ENCODE measurements around the gene FXN.

Gene FXN

DNA sequence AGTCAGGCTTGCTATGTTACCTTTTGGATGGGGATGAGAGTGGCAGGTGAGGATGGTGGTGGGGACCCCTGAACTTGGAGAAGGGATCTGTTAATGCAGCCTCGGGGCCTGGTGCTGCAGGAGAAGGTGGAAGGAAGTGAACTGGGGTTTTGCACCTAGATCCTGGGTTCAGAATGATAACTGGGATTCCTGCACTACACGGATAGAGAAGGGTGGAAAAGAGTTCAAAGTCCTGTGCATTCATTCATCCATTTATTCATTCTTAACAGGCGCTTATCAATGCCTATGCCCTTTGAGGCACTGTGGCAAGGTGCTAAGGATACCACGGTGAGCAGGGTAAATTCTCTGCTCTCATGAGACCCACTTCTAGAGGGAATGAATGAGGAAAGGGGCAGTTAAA, 96.8 kb downstream of the FXN start:
- no peaks in the 10 kb centered on the region for H3K27me3 ChIP-seq (replicated peaks; ENCODE audit: insufficient read depth, low read length)
- H4K20me1 ChIP-seq (ENCODE audit: insufficient read depth, low read length) = no peaks in the 10 kb centered on the region
- no peak overlapping the region for H3K27ac ChIP-seq (ENCODE audit: low read length)
- no peak overlapping the region for H2AFZ ChIP-seq (ENCODE audit: low read length)
- no peaks in the 10 kb centered on the region for H3K9me2 ChIP-seq (replicated peaks; ENCODE audit: insufficient read depth, low read length)
- no peak overlapping the region for H3K4me2 ChIP-seq (ENCODE audit: low read depth, low read length)
- no peaks in the 10 kb centered on the region for H3K79me2 ChIP-seq (ENCODE audit: low read length)
- no peaks in the 10 kb centered on the region for H3K36me3 ChIP-seq (replicated peaks; ENCODE audit: insufficient read depth, low read length)
- no peak overlapping the region for H3K9ac ChIP-seq (ENCODE audit: low read length)
- DNase-seq = no peak
- H3K9me3 ChIP-seq (replicated peaks; ENCODE audit: insufficient read depth, low read length) = no peaks in the 10 kb centered on the region
- H3K4me3 ChIP-seq (ENCODE audit: low read length) = no peak overlapping the region
- no peaks in the 10 kb centered on the region for H3K4me1 ChIP-seq (ENCODE audit: low read length)
- TF ChIP-seq EZH2phosphoT487 (IDR thresholded peaks at IDR 0.05; ENCODE audit: low read length) (no peak), EZH2 (optimal IDR thresholded peaks at IDR 0.05; ENCODE audit: low read depth, low read length) (no peak)
- TF ChIP-seq, protein P1, sequence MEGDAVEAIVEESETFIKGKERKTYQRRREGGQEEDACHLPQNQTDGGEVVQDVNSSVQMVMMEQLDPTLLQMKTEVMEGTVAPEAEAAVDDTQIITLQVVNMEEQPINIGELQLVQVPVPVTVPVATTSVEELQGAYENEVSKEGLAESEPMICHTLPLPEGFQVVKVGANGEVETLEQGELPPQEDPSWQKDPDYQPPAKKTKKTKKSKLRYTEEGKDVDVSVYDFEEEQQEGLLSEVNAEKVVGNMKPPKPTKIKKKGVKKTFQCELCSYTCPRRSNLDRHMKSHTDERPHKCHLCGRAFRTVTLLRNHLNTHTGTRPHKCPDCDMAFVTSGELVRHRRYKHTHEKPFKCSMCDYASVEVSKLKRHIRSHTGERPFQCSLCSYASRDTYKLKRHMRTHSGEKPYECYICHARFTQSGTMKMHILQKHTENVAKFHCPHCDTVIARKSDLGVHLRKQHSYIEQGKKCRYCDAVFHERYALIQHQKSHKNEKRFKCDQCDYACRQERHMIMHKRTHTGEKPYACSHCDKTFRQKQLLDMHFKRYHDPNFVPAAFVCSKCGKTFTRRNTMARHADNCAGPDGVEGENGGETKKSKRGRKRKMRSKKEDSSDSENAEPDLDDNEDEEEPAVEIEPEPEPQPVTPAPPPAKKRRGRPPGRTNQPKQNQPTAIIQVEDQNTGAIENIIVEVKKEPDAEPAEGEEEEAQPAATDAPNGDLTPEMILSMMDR (IDR thresholded peaks at IDR 0.05; ENCODE audit: low read length) = no peak
- H3F3A ChIP-seq (ENCODE audit: insufficient read depth, low read length) = no peaks in the 10 kb centered on the region

DNA sequence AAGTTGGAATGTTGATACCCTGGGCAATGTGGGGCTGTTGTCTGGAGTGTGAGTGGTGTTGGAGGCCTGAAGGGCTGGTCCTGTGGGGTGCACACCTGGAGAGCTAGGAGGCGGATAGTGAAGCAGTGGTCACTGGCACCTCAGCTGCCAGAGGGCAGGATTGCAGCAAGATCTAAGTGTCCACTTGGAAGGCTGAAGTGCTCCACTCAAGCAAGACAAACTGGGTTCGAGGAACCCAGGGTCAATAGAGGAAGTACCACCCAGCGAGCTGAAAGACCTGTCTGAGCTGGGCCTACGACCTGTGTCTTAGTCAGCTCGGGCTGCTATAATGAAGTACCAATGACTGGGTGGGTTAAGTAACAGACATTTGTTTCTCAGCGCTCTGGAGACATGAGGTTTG, 98.9 kb downstream of the FXN start:
- TF ChIP-seq EZH2phosphoT487 (IDR thresholded peaks at IDR 0.05; ENCODE audit: low read length) = no peak
- no peak for TF ChIP-seq EZH2 (optimal IDR thresholded peaks at IDR 0.05; ENCODE audit: low read depth, low read length)
- TF ChIP-seq, protein P1 (IDR thresholded peaks at IDR 0.05; ENCODE audit: low read length) = no peak
- Histone ChIP-seq H4K20me1 (ENCODE audit: insufficient read depth, low read length) (no peaks in the 10 kb centered on the region), H3F3A (ENCODE audit: insufficient read depth, low read length) (no peaks in the 10 kb centered on the region), H3K4me1 (ENCODE audit: low read length) (no peaks in the 10 kb centered on the region), H3K9me3 (replicated peaks; ENCODE audit: insufficient read depth, low read length) (no peaks in the 10 kb centered on the region), H3K36me3 (replicated peaks; ENCODE audit: insufficient read depth, low read length) (no peaks in the 10 kb centered on the region), H3K9me2 (replicated peaks; ENCODE audit: insufficient read depth, low read length) (no peaks in the 10 kb centered on the region), H2AFZ (ENCODE audit: low read length) (no peak overlapping the region), H3K4me3 (ENCODE audit: low read length) (no peak overlapping the region), H3K4me2 (ENCODE audit: low read depth, low read length) (no peak overlapping the region), H3K9ac (ENCODE audit: low read length) (no peak overlapping the region), H3K27ac (ENCODE audit: low read length) (no peak overlapping the region), H3K79me2 (ENCODE audit: low read length) (no peaks in the 10 kb centered on the region), H3K27me3 (replicated peaks; ENCODE audit: insufficient read depth, low read length) (no peaks in the 10 kb centered on the region)
- DNase-seq = no peak

DNA sequence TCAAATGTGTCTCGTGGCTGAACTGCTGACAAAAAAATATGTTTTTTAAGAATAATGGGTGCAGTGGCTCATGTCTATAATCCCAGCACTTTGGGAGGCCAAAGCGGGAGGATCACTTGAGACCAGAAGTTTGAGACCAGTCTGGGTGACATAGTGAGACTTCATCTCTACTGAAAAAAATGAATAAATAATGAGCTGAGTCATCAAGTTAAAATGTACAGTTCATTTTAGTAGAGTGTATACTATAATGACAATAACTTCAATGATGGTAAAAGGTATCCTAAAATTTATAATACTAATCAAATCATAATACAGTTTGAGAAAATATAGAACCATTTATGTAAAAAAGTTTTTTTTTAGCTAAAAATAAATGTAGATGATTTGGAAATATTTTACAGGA, 100.6 kb downstream of the FXN start:
- Histone ChIP-seq H3K4me1 (ENCODE audit: low read length) (no peaks in the 10 kb centered on the region), H3K9me2 (replicated peaks; ENCODE audit: insufficient read depth, low read length) (no peaks in the 10 kb centered on the region), H3K36me3 (replicated peaks; ENCODE audit: insufficient read depth, low read length) (no peaks in the 10 kb centered on the region), H3K4me2 (ENCODE audit: low read depth, low read length) (no peak overlapping the region), H2AFZ (ENCODE audit: low read length) (no peak overlapping the region), H3K4me3 (ENCODE audit: low read length) (no peak overlapping the region), H3K27ac (ENCODE audit: low read length) (no peak overlapping the region), H3K79me2 (ENCODE audit: low read length) (no peaks in the 10 kb centered on the region), H3K27me3 (replicated peaks; ENCODE audit: insufficient read depth, low read length) (no peaks in the 10 kb centered on the region), H3K9me3 (replicated peaks; ENCODE audit: insufficient read depth, low read length) (no peaks in the 10 kb centered on the region), H3F3A (ENCODE audit: insufficient read depth, low read length) (no peaks in the 10 kb centered on the region), H4K20me1 (ENCODE audit: insufficient read depth, low read length) (no peaks in the 10 kb centered on the region), H3K9ac (ENCODE audit: low read length) (no peak overlapping the region)
- no peak for DNase-seq
- TF ChIP-seq, protein P1 (IDR thresholded peaks at IDR 0.05; ENCODE audit: low read length) = no peak
- no peak for TF ChIP-seq EZH2 (optimal IDR thresholded peaks at IDR 0.05; ENCODE audit: low read depth, low read length)
- no peak for TF ChIP-seq EZH2phosphoT487 (IDR thresholded peaks at IDR 0.05; ENCODE audit: low read length)

All from MM.1S (cell line).